ENCODE results near the gene GP2. TPM values are rescaled to one million over a fixed set of nuclear protein-coding genes. Genes with fewer than 3 reads are reported as not detected.

Gene GP2
- total and polyA plus RNA-seq, 2 donors (not counting 3 experiments of a cell fraction or from before 2014, with no cell fraction given), result not detected

DNA sequence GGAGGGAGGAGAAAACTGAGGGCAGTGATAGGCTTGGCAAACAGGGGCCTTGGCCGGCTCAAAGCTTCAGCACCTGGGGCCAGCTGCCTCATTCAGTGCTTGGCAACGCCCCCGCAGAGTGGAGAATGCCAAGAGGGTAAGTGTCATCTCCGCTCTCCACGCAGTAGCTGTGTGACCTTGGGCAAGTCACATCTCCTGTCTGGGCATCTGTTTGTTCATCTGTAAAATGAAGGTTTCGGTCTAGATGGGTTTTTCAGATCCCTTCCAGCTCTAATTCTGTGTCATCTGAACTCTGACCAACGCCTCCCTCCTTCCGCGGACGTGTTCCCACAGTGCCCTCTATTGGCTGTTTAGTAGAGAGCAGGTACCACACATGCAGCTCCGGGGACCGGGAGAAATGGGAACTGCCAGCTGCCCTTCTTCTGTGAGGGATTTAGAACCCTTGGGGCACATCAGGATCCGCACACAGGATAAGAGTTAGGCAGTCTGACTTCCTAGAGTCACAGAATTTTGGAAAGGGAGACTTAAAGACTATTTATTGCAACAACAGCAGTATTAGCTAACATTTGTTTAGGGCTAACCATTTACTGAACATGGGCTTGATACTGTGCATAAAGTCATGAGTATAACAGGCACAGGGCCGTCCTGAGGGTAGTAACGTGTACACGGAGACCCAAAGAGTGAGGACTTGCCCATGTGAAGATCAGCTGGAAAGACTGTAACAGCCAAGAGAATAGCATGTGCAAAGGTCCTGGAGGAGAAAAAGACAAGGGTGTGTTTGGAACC, 26.8 kb downstream of the GP2 start:
- FAIRE-seq (peak; percentile 55), DNase-seq (ENCODE audit: low read depth, low spot score) (peak; percentile 39)
- H3K27me3 ChIP-seq (ENCODE audit: control insufficient read depth in 2 of 2, insufficient read depth in 2 of 2, low read length in 2 of 2), result no peaks in the 10 kb centered on the region
- H3K4me2 ChIP-seq (ENCODE audit: insufficient read depth, low read length), result no peak overlapping the region
- TF ChIP-seq, protein P1, sequence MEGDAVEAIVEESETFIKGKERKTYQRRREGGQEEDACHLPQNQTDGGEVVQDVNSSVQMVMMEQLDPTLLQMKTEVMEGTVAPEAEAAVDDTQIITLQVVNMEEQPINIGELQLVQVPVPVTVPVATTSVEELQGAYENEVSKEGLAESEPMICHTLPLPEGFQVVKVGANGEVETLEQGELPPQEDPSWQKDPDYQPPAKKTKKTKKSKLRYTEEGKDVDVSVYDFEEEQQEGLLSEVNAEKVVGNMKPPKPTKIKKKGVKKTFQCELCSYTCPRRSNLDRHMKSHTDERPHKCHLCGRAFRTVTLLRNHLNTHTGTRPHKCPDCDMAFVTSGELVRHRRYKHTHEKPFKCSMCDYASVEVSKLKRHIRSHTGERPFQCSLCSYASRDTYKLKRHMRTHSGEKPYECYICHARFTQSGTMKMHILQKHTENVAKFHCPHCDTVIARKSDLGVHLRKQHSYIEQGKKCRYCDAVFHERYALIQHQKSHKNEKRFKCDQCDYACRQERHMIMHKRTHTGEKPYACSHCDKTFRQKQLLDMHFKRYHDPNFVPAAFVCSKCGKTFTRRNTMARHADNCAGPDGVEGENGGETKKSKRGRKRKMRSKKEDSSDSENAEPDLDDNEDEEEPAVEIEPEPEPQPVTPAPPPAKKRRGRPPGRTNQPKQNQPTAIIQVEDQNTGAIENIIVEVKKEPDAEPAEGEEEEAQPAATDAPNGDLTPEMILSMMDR (IDR thresholded peaks at IDR 0.05; ENCODE audit: extremely low read depth in 1 of 2, insufficient read depth in 1 of 2, low read depth in 1 of 2, low read length in 2 of 2), result peak; percentile 71 to 74
- no peak for TF ChIP-seq FOS (IDR thresholded peaks at IDR 0.05; ENCODE audit: borderline replicate concordance, insufficient read depth, low read length)
- no peak for TF ChIP-seq GATA2 (IDR thresholded peaks at IDR 0.05; ENCODE audit: insufficient read depth, insufficient read length, low read depth, low read length)
- H3K4me3 ChIP-seq (replicated peaks in 1 of 3; ENCODE audit: insufficient read depth in 1 of 3, low read depth in 1 of 3, low read length in 3 of 3), result no peak overlapping the region
- ChIA-PET CTCF (interaction anchor here (0.6 to 5.9 kb wide), 20 partner anchors 9 to 717 kb away, joined by 3 to 264 read pairs (median 4); no protein-coding TSS in a partner anchor), POLR2A (no interaction called here)
- dilution Hi-C loops (cut with MboI; ENCODE audit: extremely low pct_ligation_motif_present, low sequenced_read_pairs) (no loop called here), intact Hi-C loops (cut with micrococcal nuclease) (loop anchor here (1.0 to 10.0 kb wide), 3 partner anchors 316 to 401 kb away; no protein-coding TSS in a partner anchor)
- H3K79me2 ChIP-seq (ENCODE audit: control insufficient read depth, insufficient read depth, low read length), result no peaks in the 10 kb centered on the region
- no peak overlapping the region for H2AFZ ChIP-seq (ENCODE audit: low read depth, low read length)
- no peaks in the 10 kb centered on the region for H3K36me3 ChIP-seq (ENCODE audit: control insufficient read depth in 2 of 2, extremely low read depth in 1 of 2, insufficient read depth in 2 of 2, low read length in 2 of 2)
- no peaks in the 10 kb centered on the region for H3K9me1 ChIP-seq (replicated peaks; ENCODE audit: control insufficient read depth, extremely low read depth, insufficient read depth, low read length)
- H3K4me1 ChIP-seq (ENCODE audit: control insufficient read depth, extremely low read depth, insufficient read depth, low read length), result no peaks in the 10 kb centered on the region
- no TSS peak for BruUV-seq (replicated peaks)
- H3K9ac ChIP-seq (replicated peaks; ENCODE audit: extremely low read depth, insufficient read depth, low read length), result no peak overlapping the region
- H3K9me3 ChIP-seq (replicated peaks; ENCODE audit: control insufficient read depth, insufficient read depth, low read length), result no peaks in the 10 kb centered on the region
- H4K20me1 ChIP-seq (replicated peaks; ENCODE audit: control insufficient read depth, extremely low read depth, insufficient read depth, low read length), result no peaks in the 10 kb centered on the region
- H3K27ac ChIP-seq (ENCODE audit: insufficient read depth, low read depth, low read length), result no peak overlapping the region

DNA sequence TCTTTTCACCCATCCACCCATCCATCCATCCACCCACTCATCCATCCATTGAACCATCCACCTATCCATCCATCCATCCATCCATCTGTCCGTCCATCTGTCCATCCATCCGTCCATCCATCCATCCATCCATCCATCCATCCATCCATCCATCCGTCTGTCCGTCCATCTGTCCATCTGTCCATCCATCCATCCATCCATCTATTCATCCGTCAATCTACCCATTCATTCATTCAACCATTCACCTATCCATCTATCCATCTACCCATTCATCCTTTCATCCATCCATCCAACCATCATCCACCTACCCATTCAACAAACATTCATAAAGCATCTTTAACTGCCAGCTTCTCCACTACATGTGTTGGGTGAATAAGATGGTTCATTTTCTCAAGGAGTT, 28.9 kb downstream of the GP2 start:
- no TSS peak for BruUV-seq (replicated peaks)
- Histone ChIP-seq H3K27me3 (ENCODE audit: control insufficient read depth in 2 of 2, insufficient read depth in 2 of 2, low read length in 2 of 2) (no peaks in the 10 kb centered on the region), H3K4me1 (ENCODE audit: control insufficient read depth, extremely low read depth, insufficient read depth, low read length) (no peaks in the 10 kb centered on the region), H3K4me3 (replicated peaks in 1 of 3; ENCODE audit: insufficient read depth in 1 of 3, low read depth in 1 of 3, low read length in 3 of 3) (no peak overlapping the region), H3K9me3 (replicated peaks; ENCODE audit: control insufficient read depth, insufficient read depth, low read length) (no peaks in the 10 kb centered on the region), H3K27ac (ENCODE audit: insufficient read depth, low read depth, low read length) (no peak overlapping the region), H2AFZ (ENCODE audit: low read depth, low read length) (no peak overlapping the region), H3K36me3 (ENCODE audit: control insufficient read depth in 2 of 2, extremely low read depth in 1 of 2, insufficient read depth in 2 of 2, low read length in 2 of 2) (no peaks in the 10 kb centered on the region), H3K79me2 (ENCODE audit: control insufficient read depth, insufficient read depth, low read length) (no peaks in the 10 kb centered on the region), H3K9me1 (replicated peaks; ENCODE audit: control insufficient read depth, extremely low read depth, insufficient read depth, low read length) (no peaks in the 10 kb centered on the region), H3K4me2 (ENCODE audit: insufficient read depth, low read length) (no peak overlapping the region), H3K9ac (replicated peaks; ENCODE audit: extremely low read depth, insufficient read depth, low read length) (no peak overlapping the region), H4K20me1 (replicated peaks; ENCODE audit: control insufficient read depth, extremely low read depth, insufficient read depth, low read length) (no peaks in the 10 kb centered on the region)
- TF ChIP-seq FOS (IDR thresholded peaks at IDR 0.05; ENCODE audit: borderline replicate concordance, insufficient read depth, low read length), result no peak
- TF ChIP-seq JUN (IDR thresholded peaks at IDR 0.05; ENCODE audit: borderline replicate concordance, insufficient read depth, insufficient read length, low read depth), result no peak
- TF ChIP-seq POLR2AphosphoS5 (IDR thresholded peaks at IDR 0.05; ENCODE audit: insufficient read depth, low read depth, low read length), result no peak
- TF ChIP-seq, protein P2, sequence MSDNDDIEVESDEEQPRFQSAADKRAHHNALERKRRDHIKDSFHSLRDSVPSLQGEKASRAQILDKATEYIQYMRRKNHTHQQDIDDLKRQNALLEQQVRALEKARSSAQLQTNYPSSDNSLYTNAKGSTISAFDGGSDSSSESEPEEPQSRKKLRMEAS (IDR thresholded peaks at IDR 0.05; ENCODE audit: insufficient read depth, insufficient read length), result no peak
- TF ChIP-seq POLR2A (IDR thresholded peaks at IDR 0.05; ENCODE audit: low read depth, low read length), result no peak
- no peak for TF ChIP-seq MYC (IDR thresholded peaks at IDR 0.05; ENCODE audit: low read depth, low read length)
- TF ChIP-seq GATA2 (IDR thresholded peaks at IDR 0.05; ENCODE audit: insufficient read depth, insufficient read length, low read depth, low read length), result no peak
- TF ChIP-seq, protein P1 (IDR thresholded peaks at IDR 0.05; ENCODE audit: extremely low read depth in 1 of 2, insufficient read depth in 1 of 2, low read depth in 1 of 2, low read length in 2 of 2), result no peak
- TF ChIP-seq EZH2 (IDR thresholded peaks at IDR 0.05; ENCODE audit: borderline replicate concordance, low read depth, low read length, severe bottlenecking), result no peak
- dilution Hi-C loops (cut with MboI; ENCODE audit: extremely low pct_ligation_motif_present, low sequenced_read_pairs) (no loop called here), intact Hi-C loops (cut with micrococcal nuclease) (no loop called here)
- no peak for FAIRE-seq
- ChIA-PET CTCF (interaction anchor here (1.6 to 5.9 kb wide), 3 partner anchors 391 to 399 kb away, joined by 6 to 264 read pairs (median 62); no protein-coding TSS in a partner anchor), POLR2A (no interaction called here)
- no peak for DNase-seq (ENCODE audit: low read depth, low spot score)

Data from endothelial cell of umbilical vein (primary cell).